Activated naive CD4-positive, alpha-beta T cell (primary cell): Measurements from ENCODE around the gene CEP72.
"Not testable (repeated sequence)": the region's sequence is repeated elsewhere in the genome, so short reads cannot be mapped to it uniquely, and the experiment has no call there.

Source experiments
- DNase-seq, 4 experiments: peaks; one replicate each; lab custom pipeline; 2025; lab: John Stamatoyannopoulos, UW

The CEP72 gene

GRCh38 chr5:581266-581665, 30.9 kb upstream of the CEP72 start:
- DNase-seq, result no peak

GRCh38 chr5:581941-582340, 30.2 kb upstream of the CEP72 start:
- DNase-seq, result no peak

GRCh38 chr5:582445-582844, 29.7 kb upstream of the CEP72 start:
- not testable (repeated sequence) for DNase-seq

GRCh38 chr5:582936-583635, 29.1 kb upstream of the CEP72 start:
- no peak for DNase-seq

- no peak for DNase-seq
Measured at GRCh38 chr5:583645-584044, 28.5 kb upstream of the CEP72 start.

GRCh38 chr5:584216-584615, 27.9 kb upstream of the CEP72 start:
- DNase-seq, result no peak

GRCh38 chr5:584846-585245, 27.3 kb upstream of the CEP72 start:
- no peak for DNase-seq

GRCh38 chr5:585556-585955, 26.6 kb upstream of the CEP72 start:
- DNase-seq, result no peak

- no peak for DNase-seq
Measured at GRCh38 chr5:585962-586628, 26.0 kb upstream of the CEP72 start.

- no peak for DNase-seq
Measured at GRCh38 chr5:586751-587285, 25.3 kb upstream of the CEP72 start.

GRCh38 chr5:587403-587802, 24.7 kb upstream of the CEP72 start:
- DNase-seq, result no peak

- DNase-seq, result no peak
Measured at GRCh38 chr5:588406-588995, 23.6 kb upstream of the CEP72 start.

- DNase-seq, result no peak
Measured at GRCh38 chr5:589173-589572, 23.0 kb upstream of the CEP72 start.

GRCh38 chr5:589588-589987, 22.6 kb upstream of the CEP72 start:
- no peak for DNase-seq

GRCh38 chr5:590346-590745, 21.8 kb upstream of the CEP72 start:
- DNase-seq, result no peak

GRCh38 chr5:591746-592145, 20.4 kb upstream of the CEP72 start:
- DNase-seq, result no peak

- no peak for DNase-seq
Measured at GRCh38 chr5:592158-592557, 20.0 kb upstream of the CEP72 start.

- no peak for DNase-seq
Measured at GRCh38 chr5:593511-593910, 18.6 kb upstream of the CEP72 start.

GRCh38 chr5:594226-594860, 17.8 kb upstream of the CEP72 start:
- DNase-seq, result no peak

GRCh38 chr5:595285-595875, 16.8 kb upstream of the CEP72 start:
- no peak for DNase-seq

GRCh38 chr5:597871-598563, 14.1 kb upstream of the CEP72 start:
- DNase-seq, result no peak

- no peak for DNase-seq
Measured at GRCh38 chr5:598564-598890, 13.6 kb upstream of the CEP72 start.
